CD4-positive, alpha-beta memory T cell (primary cell): ENCODE results near the gene DGCR8. TPM values are rescaled to one million over a fixed set of nuclear protein-coding genes. Genes with fewer than 3 reads are reported as not detected.

Source experiments
- CTCF ChIA-PET: fragments of 350-600 bp; sonication (Branson Sonifier 250); formaldehyde crosslinking; loops from one replicate; lab custom pipeline; 2021; ENCODE audit warnings: inconsistent platforms; ENCODE audit not compliant: partially characterized antibody; lab: Charles Lee
- POLR2A ChIA-PET: fragments of 350-600 bp; sonication (Branson Sonifier 250); formaldehyde crosslinking; loops from one replicate; lab custom pipeline; 2021; ENCODE audit not compliant: partially characterized antibody; lab: Charles Lee
- DNase-seq, 5 donors: peaks; one replicate each; pipeline versions ENCODE4 v3.0.0 to v3.0.0-alpha.2; 2020 to 2022; ENCODE audit warnings: mixed read lengths in 1 of 5
- H3K27ac ChIP-seq: one replicate; pipeline ENCODE4 v1.7.0; 2013; ENCODE audit warnings: low read depth, low read length
- H3K27me3 ChIP-seq: 2 replicates; pipeline ENCODE4 v1.7.0; 2013; ENCODE audit warnings: mild to moderate bottlenecking, low read length, moderate library complexity; ENCODE audit not compliant: insufficient read depth
- H3K36me3 ChIP-seq: 2 replicates; pipeline ENCODE4 v1.7.0; 2013; ENCODE audit warnings: mild to moderate bottlenecking, low read length, moderate library complexity; ENCODE audit not compliant: insufficient read depth
- H3K4me1 ChIP-seq: 2 replicates; pipeline ENCODE4 v1.7.0; 2013; ENCODE audit warnings: mild to moderate bottlenecking, low read length, moderate library complexity; ENCODE audit not compliant: insufficient read depth
- H3K4me3 ChIP-seq, 2 donors: one replicate each; pipeline ENCODE4 v1.7.0; 2013; ENCODE audit warnings: low read length in 2 of 2, mild to moderate bottlenecking in 1 of 2
- H3K9me3 ChIP-seq, 2 donors: one replicate each; pipeline ENCODE4 v1.7.0; 2013; ENCODE audit warnings: low read length in 2 of 2, control low read depth in 1 of 2; ENCODE audit not compliant: control insufficient read depth in 1 of 2
- H3K27ac Mint-ChIP-seq, 7 donors: one replicate each; pipeline ENCODE4 v1.8.0; 2020 to 2021; ENCODE audit warnings: mixed read lengths in 7 of 7, mild to moderate bottlenecking in 6 of 7, inconsistent platforms in 3 of 7, moderate library complexity in 3 of 7
- H3K27me3 Mint-ChIP-seq, 2 donors: one replicate each; pipeline ENCODE4 v1.8.0; 2020 to 2021; ENCODE audit warnings: mixed read lengths in 2 of 2
- H3K36me3 Mint-ChIP-seq, 2 donors: one replicate each; pipeline ENCODE4 v1.8.0; 2020 to 2021; ENCODE audit warnings: mixed read lengths in 2 of 2, inconsistent platforms in 1 of 2, mild to moderate bottlenecking in 1 of 2
- H3K4me1 Mint-ChIP-seq, 4 donors: one replicate each; pipeline ENCODE4 v1.8.0; 2020 to 2021; ENCODE audit warnings: mixed read lengths in 4 of 4, mild to moderate bottlenecking in 1 of 4
- H3K4me3 Mint-ChIP-seq, 8 donors: one replicate each; pipeline ENCODE4 v1.8.0; 2020 to 2021; ENCODE audit warnings: mixed read lengths in 8 of 8, mild to moderate bottlenecking in 7 of 8, moderate library complexity in 6 of 8, inconsistent platforms in 3 of 8
- H3K9me3 Mint-ChIP-seq, 8 donors: one replicate each; pipeline ENCODE4 v1.8.0; 2020 to 2021; ENCODE audit warnings: mixed read lengths in 8 of 8, mild to moderate bottlenecking in 5 of 8, inconsistent platforms in 3 of 8, moderate library complexity in 1 of 8
- intact Hi-C: fragments of 100-400 bp; cut with micrococcal nuclease; formaldehyde crosslinking; loops from one replicate; pipeline ENCODE4 v1.15.1; 2023
- polyA plus RNA-seq, 2 donors: library from polyadenylated mRNA; unstranded; fragments of 300-500 nt; fragmentation: Illumina TruSeq; gene quantifications; one replicate each; pipeline ENCODE4 v1.2.3, GENCODE V29; 2021
- total RNA-seq, 2 experiments: library from RNA; stranded (reverse); gene quantifications; one replicate each; pipeline ENCODE4 v1.2.3, GENCODE V29; 2021

The DGCR8 gene
- total and polyA plus RNA-seq, 4 experiments from 2014 or later = 2.2 to 48.2 (median 26.3) TPM

DNA sequence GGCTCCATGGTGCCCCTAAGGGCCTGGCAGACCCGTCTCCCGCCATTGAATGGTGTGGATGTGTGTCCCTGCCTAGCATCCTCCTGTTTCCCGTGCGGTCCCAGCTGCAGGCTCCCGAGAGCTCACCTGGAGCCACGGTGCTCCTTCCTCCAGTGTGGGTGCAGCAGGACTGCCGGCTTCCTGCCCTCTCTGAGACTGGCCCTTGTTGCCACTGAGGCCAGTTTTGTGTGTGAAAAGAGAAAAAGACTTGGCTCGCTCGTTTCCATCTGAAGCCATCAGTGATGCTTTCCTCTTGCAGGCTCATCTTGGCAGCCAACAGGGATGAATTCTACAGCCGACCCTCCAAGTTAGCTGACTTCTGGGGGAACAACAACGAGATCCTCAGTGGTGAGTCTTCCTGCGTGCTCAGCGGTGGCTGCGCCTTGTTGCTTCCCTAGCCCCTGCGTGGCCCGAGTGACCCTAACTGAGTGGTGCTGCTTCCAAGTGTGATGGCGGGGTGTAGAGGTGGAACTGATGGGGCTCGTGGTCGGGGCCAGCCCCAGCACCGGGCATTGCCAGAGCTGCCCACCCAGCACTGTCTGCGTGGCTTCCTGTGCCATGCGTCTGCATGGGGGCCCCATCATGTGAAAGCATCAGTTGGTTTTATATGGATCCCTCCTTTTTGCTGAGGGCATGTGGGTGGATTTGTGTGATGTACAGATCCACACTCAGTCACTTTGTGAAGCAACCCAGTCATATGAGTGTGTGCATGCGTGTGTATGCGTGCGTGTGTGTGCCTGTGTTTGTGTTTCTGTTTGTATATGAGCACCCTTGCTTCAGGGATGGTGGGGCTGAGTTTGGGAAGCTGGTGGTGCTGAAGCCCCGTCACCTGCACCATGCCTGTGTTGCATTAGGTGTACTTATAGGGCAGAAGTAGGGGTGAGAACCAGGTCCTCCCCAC, 36.7 kb upstream of the DGCR8 start:
- H3K36me3 ChIP-seq = peaks cover 34% of the 10 kb centered on the region
- intact Hi-C loops = no loop called here
- H3K4me1 Mint-ChIP-seq = peaks cover 0 to 11% (median 5%) of the 10 kb centered on the region in 4 donors

DNA sequence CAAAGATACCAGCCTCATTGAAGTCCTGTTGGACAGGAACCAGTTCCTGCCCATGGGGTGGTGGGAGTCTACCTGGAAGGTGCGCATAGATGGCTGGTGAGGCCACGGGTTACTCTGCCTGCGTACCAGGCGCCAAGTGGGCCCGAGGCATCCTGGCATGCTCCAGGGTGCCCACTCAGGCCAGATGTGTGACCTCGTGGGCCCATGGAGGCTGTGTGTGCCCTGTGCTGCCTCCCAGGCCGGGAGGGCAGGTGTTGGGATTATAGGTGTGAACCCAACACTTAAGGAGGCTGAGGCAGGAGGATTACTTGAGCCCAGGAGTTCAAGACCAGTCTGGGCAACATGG, 36.1 kb upstream of the DGCR8 start:
- Mint-ChIP-seq H3K4me1 (peaks cover 0 to 11% (median 5%) of the 10 kb centered on the region in 4 donors), H3K9me3 (peaks cover 0 to 3% (median 0%) of the 10 kb centered on the region in 8 donors), H3K36me3 (peaks cover 40 to 51% of the 10 kb centered on the region in 2 donors), H3K4me3 (no peak overlapping the region), H3K27me3 (no peaks in the 10 kb centered on the region), H3K27ac (no peak overlapping the region)
- Histone ChIP-seq H3K4me1 (no peaks in the 10 kb centered on the region), H3K27ac (no peak overlapping the region), H3K27me3 (no peaks in the 10 kb centered on the region), H3K4me3 (no peak overlapping the region), H3K9me3 (no peaks in the 10 kb centered on the region), H3K36me3 (peaks cover 37% of the 10 kb centered on the region)
- intact Hi-C loops = no loop called here
- no peak for DNase-seq
- POLR2A ChIA-PET = interaction anchor here (0.9 kb wide), 1 partner anchor 23 kb away, joined by 3 read pairs; the partner anchor contains the start of gene TANGO2
- CTCF ChIA-PET = no interaction called here

More for the DNA sequence above, 36.7 kb upstream of the DGCR8 start:
- H3K4me1 ChIP-seq = no peaks in the 10 kb centered on the region
- no peak for DNase-seq
- ChIA-PET POLR2A (no interaction called here), CTCF (no interaction called here)
- no peak overlapping the region for H3K27ac ChIP-seq
- H3K36me3 Mint-ChIP-seq = peaks cover 34 to 49% of the 10 kb centered on the region in 2 donors
- no peaks in the 10 kb centered on the region for H3K9me3 ChIP-seq
- no peaks in the 10 kb centered on the region for H3K27me3 ChIP-seq
- H3K27me3 Mint-ChIP-seq = no peaks in the 10 kb centered on the region
- H3K9me3 Mint-ChIP-seq = peaks cover 0 to 3% (median 0%) of the 10 kb centered on the region in 8 donors
- no peak overlapping the region for H3K4me3 ChIP-seq
- peak overlapping the region in 1 of 7 donors; percentile 29 for H3K27ac Mint-ChIP-seq
- H3K4me3 Mint-ChIP-seq = no peak overlapping the region

DNA sequence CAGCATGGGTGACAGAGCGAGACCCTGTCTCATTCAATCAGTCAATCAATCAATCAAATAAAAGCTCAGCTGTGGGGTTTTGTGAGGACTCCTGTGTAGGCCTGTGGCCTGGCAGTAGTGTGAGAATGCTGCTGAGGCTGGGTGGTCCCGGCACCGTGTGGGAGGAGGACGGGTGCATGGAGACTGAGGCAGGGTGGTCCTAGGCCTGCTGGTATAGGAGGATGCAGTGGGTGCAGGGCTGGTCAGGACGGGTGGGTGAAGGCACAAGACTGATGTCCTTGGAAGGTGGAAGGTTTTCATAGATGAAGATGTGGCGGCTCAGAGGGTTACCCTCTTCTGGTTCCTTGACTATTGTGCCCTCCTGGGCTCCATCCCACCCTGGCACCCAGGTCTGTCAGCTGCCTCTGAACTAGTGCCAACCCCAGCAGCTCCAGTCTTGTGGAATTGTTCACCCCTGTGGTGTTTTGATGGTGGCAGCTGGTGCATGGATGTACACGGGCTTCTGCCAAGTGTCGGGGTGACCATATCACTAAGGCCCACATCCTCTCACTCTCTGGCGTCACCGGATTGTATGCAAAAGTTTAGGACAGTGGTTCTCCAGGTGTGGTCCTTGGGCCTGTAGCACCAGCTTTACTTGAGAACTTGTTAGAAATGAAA, 35.4 kb upstream of the DGCR8 start:
- DNase-seq = no peak
- Mint-ChIP-seq H3K27ac (peak overlapping the region in 3 of 7 donors; percentile 36 to 66 (median 62)), H3K4me3 (no peak overlapping the region), H3K36me3 (peaks cover 43 to 52% of the 10 kb centered on the region in 2 donors), H3K27me3 (no peaks in the 10 kb centered on the region), H3K9me3 (peaks cover 0 to 3% (median 0%) of the 10 kb centered on the region in 8 donors), H3K4me1 (peaks cover 0 to 11% (median 5%) of the 10 kb centered on the region in 4 donors)
- Histone ChIP-seq H3K27me3 (no peaks in the 10 kb centered on the region), H3K36me3 (peaks cover 39% of the 10 kb centered on the region), H3K27ac (no peak overlapping the region), H3K9me3 (no peaks in the 10 kb centered on the region), H3K4me1 (no peaks in the 10 kb centered on the region), H3K4me3 (no peak overlapping the region)
- ChIA-PET CTCF (no interaction called here), POLR2A (interaction anchor here (0.9 kb wide), 1 partner anchor 24 kb away, joined by 3 read pairs; the partner anchor contains the start of gene TANGO2)
- intact Hi-C loops = no loop called here

DNA sequence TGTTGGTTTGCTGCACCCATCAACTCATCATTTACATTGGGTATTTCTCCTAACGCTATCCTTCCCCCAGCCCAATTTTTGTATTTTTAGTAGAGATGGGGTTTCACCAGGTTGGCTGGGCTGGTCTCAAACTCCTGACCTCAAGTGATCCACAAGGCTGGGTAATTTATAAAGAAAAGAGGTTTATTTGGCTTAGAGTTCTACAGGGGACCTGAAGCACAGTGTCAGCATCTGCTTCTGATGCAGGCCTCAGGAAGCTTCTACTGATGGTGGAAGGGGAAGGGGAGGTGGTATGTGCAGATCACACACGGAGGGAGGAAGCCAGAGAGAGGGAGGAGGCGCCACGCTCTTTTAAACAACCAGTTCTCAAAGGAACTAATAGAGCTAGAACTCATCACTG, 33.3 kb upstream of the DGCR8 start:
- ChIA-PET POLR2A (no interaction called here), CTCF (no interaction called here)
- Histone ChIP-seq H3K27ac (no peak overlapping the region), H3K9me3 (no peaks in the 10 kb centered on the region), H3K4me1 (no peaks in the 10 kb centered on the region), H3K27me3 (no peaks in the 10 kb centered on the region), H3K36me3 (peaks cover 40% of the 10 kb centered on the region), H3K4me3 (no peak overlapping the region)
- Mint-ChIP-seq H3K27ac (peak overlapping the region in 2 of 7 donors; percentile 78 to 87), H3K9me3 (peaks cover 0 to 3% (median 0%) of the 10 kb centered on the region in 8 donors), H3K27me3 (no peaks in the 10 kb centered on the region), H3K4me3 (no peak overlapping the region), H3K4me1 (peaks cover 0 to 11% (median 6%) of the 10 kb centered on the region in 4 donors), H3K36me3 (peaks cover 38 to 49% of the 10 kb centered on the region in 2 donors)
- no peak for DNase-seq
- intact Hi-C loops = no loop called here

GRCh38 chr22:20051927-20052308, 28.1 kb upstream of the DGCR8 start:
- Histone ChIP-seq H3K4me3 (no peak overlapping the region), H3K4me1 (no peaks in the 10 kb centered on the region), H3K36me3 (peaks cover 49% of the 10 kb centered on the region), H3K9me3 (no peaks in the 10 kb centered on the region), H3K27ac (no peak overlapping the region), H3K27me3 (no peaks in the 10 kb centered on the region)
- H3K9me3 Mint-ChIP-seq = peaks cover 0 to 3% (median 0%) of the 10 kb centered on the region in 8 donors
- CTCF ChIA-PET = no interaction called here
- H3K4me1 Mint-ChIP-seq = peaks cover 0 to 3% (median 1%) of the 10 kb centered on the region in 4 donors
- peaks cover 30 to 60% of the 10 kb centered on the region in 2 donors for H3K36me3 Mint-ChIP-seq
- intact Hi-C loops = no loop called here
- H3K27me3 Mint-ChIP-seq = no peaks in the 10 kb centered on the region
- DNase-seq = no peak
- no peak overlapping the region for H3K4me3 Mint-ChIP-seq
- no peak overlapping the region for H3K27ac Mint-ChIP-seq
- POLR2A ChIA-PET = no interaction called here

DNA sequence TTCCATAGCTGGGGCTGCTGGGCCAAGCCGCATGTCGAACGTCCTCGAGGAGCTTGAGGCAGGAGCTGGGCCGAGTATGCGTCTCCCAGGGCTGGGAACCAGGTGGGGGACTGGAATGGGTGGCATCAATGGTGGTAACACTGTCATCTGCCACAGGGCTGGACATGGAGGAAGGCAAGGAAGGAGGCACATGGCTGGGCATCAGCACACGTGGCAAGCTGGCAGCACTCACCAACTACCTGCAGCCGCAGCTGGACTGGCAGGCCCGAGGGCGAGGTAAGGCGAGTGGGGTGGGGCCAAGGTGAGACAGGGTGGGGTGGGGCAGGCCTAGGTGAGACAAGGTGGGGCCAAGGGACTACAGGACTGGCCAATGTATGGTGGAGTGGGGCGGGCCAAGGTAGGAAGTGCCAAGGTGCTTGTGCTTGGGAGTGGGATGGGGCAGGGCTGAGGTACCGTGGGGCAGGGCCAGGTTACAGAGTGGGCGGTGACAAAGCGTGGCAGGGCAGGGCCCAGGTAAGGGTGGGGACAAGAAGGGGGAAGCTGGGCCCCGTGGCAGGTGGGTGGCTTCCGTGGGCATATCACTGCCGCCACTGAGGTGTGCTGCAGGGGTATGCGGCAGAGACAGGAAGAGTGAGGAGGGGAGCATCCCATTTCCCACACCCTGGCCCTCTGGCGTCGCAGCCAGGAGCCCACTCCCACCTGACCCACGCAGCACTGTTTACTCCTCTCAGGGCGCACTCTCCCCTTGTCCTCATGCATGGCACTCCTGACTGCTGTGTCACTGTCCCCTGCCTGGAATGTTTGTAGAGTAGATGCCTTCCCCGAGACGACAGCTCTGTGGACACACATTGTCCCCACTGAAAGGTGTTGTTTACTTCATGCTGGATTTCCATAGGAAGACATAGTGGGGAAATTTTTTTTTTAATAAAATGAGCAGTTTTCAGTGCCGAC, 27.5 kb upstream of the DGCR8 start:
- Histone ChIP-seq H3K27ac (no peak overlapping the region), H3K27me3 (no peaks in the 10 kb centered on the region), H3K9me3 (no peaks in the 10 kb centered on the region), H3K4me1 (no peaks in the 10 kb centered on the region), H3K4me3 (no peak overlapping the region), H3K36me3 (peaks cover 55% of the 10 kb centered on the region)
- H3K27ac Mint-ChIP-seq = no peak overlapping the region
- H3K4me1 Mint-ChIP-seq = peaks cover 0 to 3% (median 1%) of the 10 kb centered on the region in 4 donors
- peaks cover 0 to 3% (median 0%) of the 10 kb centered on the region in 8 donors for H3K9me3 Mint-ChIP-seq
- no peak for DNase-seq
- ChIA-PET POLR2A (no interaction called here), CTCF (no interaction called here)
- no peaks in the 10 kb centered on the region for H3K27me3 Mint-ChIP-seq
- H3K36me3 Mint-ChIP-seq = peaks cover 29 to 59% of the 10 kb centered on the region in 2 donors
- H3K4me3 Mint-ChIP-seq = no peak overlapping the region
- intact Hi-C loops = no loop called here
